A549 treated with AZD9567 at 1 μM for 4 hours (cell line): ENCODE measurements around the gene ALX1. TPM values are rescaled to one million over a fixed set of nuclear protein-coding genes. Genes with fewer than 3 reads are reported as not detected.

ENCODE experiments used
- total RNA-seq: library from RNA; stranded (reverse); fragments of 200-300 nt; extraction: Qiagen RNA extraction; gene quantifications from 5 replicates; pipeline ENCODE4 v1.2.3, GENCODE V29; 2022; ENCODE audit not compliant: insufficient read depth

Gene ALX1
- 4.0 to 6.3 TPM (median 4.7 TPM) in 5 replicates for total RNA-seq

GRCh38 chr12:85280165-85280983, at the start of gene ALX1:
ALX1 (plus strand) TSS chr12:85280220; CDS start chr12:85280262, 42 bp downstream.

Other genes with a start within 250 kb of the ALX1 start
- gene TSPAN19, start 243.9 kb upstream of the ALX1 start, total RNA-seq: not detected in 5 replicates
- gene LRRIQ1, start 243.9 kb upstream of the ALX1 start, total RNA-seq: 0.58 to 1.2 TPM (median 0.86 TPM) in 4 of 5 replicates, not detected in the other